Stimulated activated CD4-positive, alpha-beta T cell treated with anti-CD3 and anti-CD28 coated beads, Interleukin-12 subunit alpha, Interleukin-12 subunit beta, amount 100 ng/mL, for 24 hours (primary cell): ENCODE measurements around the gene GNB1.
A peak's percentile ranks its signal among the peaks of the same experiment; 100 is the strongest.

ENCODE experiments used
- DNase-seq, 2 experiments: peaks; one replicate each; pipeline ENCODE4 v3.0.0-alpha.2; 2020; ENCODE audit warnings: low read depth in 2 of 2

The GNB1 gene

GRCh38 chr1:1910651-1911331 is 19.9 kb upstream of the GNB1 start:
- DNase-seq, result no peak

GRCh38 chr1:1910033-1910465 is 19.2 kb upstream of the GNB1 start:
- DNase-seq, result no peak

- DNase-seq, result no peak
Measured at GRCh38 chr1:1908506-1908791, 17.6 kb upstream of the GNB1 start.

- no peak for DNase-seq
Measured at GRCh38 chr1:1907098-1907736, 16.3 kb upstream of the GNB1 start.

GRCh38 chr1:1906185-1907097 is 15.6 kb upstream of the GNB1 start:
- peak; percentile 45 to 64 for DNase-seq

- DNase-seq, result no peak
Measured at GRCh38 chr1:1903224-1903623, 12.3 kb upstream of the GNB1 start.

- DNase-seq, result no peak
Measured at GRCh38 chr1:1901641-1902294, 10.9 kb upstream of the GNB1 start.

GRCh38 chr1:1900883-1901640 is 10.2 kb upstream of the GNB1 start:
- no peak for DNase-seq

GRCh38 chr1:1899967-1900327 is 9.1 kb upstream of the GNB1 start:
- no peak for DNase-seq

- no peak for DNase-seq
Measured at GRCh38 chr1:1899266-1899966, 8.5 kb upstream of the GNB1 start.

- DNase-seq, result no peak
Measured at GRCh38 chr1:1898246-1898933, 7.5 kb upstream of the GNB1 start.

GRCh38 chr1:1895456-1896336 is 4.8 kb upstream of the GNB1 start:
- DNase-seq, result no peak

GRCh38 chr1:1895060-1895418 is 4.2 kb upstream of the GNB1 start:
- DNase-seq, result no peak

GRCh38 chr1:1894354-1895059 is 3.6 kb upstream of the GNB1 start:
- DNase-seq, result no peak

- DNase-seq, result no peak
Measured at GRCh38 chr1:1893997-1894353, 3.1 kb upstream of the GNB1 start.

- no peak for DNase-seq
Measured at GRCh38 chr1:1893291-1893985, 2.6 kb upstream of the GNB1 start.

- no peak for DNase-seq
Measured at GRCh38 chr1:1892763-1893120, 1.9 kb upstream of the GNB1 start.

- DNase-seq, result no peak
Measured at GRCh38 chr1:1892079-1892762, 1.3 kb upstream of the GNB1 start.
